Cardiac muscle cell (in vitro differentiated cells and primary cell): Measurements from ENCODE around the gene FBH1. TPM values are rescaled to one million over a fixed set of nuclear protein-coding genes. Genes with fewer than 3 reads are reported as not detected.

Source experiments
- DNase-seq, 2 donors: peaks; one replicate each; pipeline versions ENCODE4 v3.0.0 to v3.0.0-alpha.2; 2010 to 2017; ENCODE audit warnings: low read depth in 1 of 2, low spot score in 1 of 2
- H3K27ac ChIP-seq: fragments of 200-600 bp; sonication (generic); 2 replicates; pipeline ENCODE4 v1.5.1; 2016
- H3K27me3 ChIP-seq: fragments of 200-600 bp; sonication (generic); 2 replicates; pipeline ENCODE4 v1.6.0; 2016; ENCODE audit warnings: control low read depth
- H3K36me3 ChIP-seq: fragments of 200-600 bp; sonication (generic); 2 replicates; pipeline ENCODE4 v1.5.1; 2016; ENCODE audit warnings: control low read depth
- H3K4me1 ChIP-seq: fragments of 200-600 bp; sonication (generic); 2 replicates; pipeline ENCODE4 v1.8.1; 2017; ENCODE audit warnings: low read depth, mild to moderate bottlenecking, mixed run types
- H3K4me3 ChIP-seq: fragments of 200-600 bp; sonication (generic); 2 replicates; pipeline ENCODE4 v1.5.1; 2016; ENCODE audit warnings: mild to moderate bottlenecking
- H3K9me3 ChIP-seq: fragments of 200-600 bp; sonication (generic); 2 replicates; pipeline ENCODE4 v1.5.1; 2017; ENCODE audit warnings: low read depth, mild to moderate bottlenecking, control low read depth
- CTCF ChIP-seq: IDR thresholded peaks from 2 replicates; pipeline ENCODE4 v1.5.1; 2012; ENCODE audit warnings: low read depth, mild to moderate bottlenecking, low read length
- polyA plus RNA-seq: library from polyadenylated mRNA; unstranded; fragments of >200 nt; fragmentation: Nextera tagmentation; extraction: Ambion mirVana; gene quantifications from 2 replicates; pipeline ENCODE4 v1.2.1, GENCODE V29; 2016
- total RNA-seq: library from RNA; depleted of rRNA; stranded (reverse); fragments of >200 nt; gene quantifications from 2 replicates; pipeline ENCODE4 v1.2.3, GENCODE V29; 2016

FBH1 gene
- total and polyA plus RNA-seq, 2 experiments from 2014 or later, result 185 to 196 TPM

- no peak overlapping the region for H3K27ac ChIP-seq
- no peaks in the 10 kb centered on the region for H3K9me3 ChIP-seq
- no peak for DNase-seq
- H3K27me3 ChIP-seq, result peaks cover 63% of the 10 kb centered on the region
- TF ChIP-seq CTCF, result no peak
- H3K4me1 ChIP-seq, result no peaks in the 10 kb centered on the region
- H3K4me3 ChIP-seq, result no peak overlapping the region
- H3K36me3 ChIP-seq, result no peaks in the 10 kb centered on the region
These were observed 91.5 kb downstream of the FBH1 start for GRCh38 chr10:5981529-5981928.

GRCh38 chr10:5983774-5984173 lies 93.7 kb downstream of the FBH1 start:
- peaks cover 40% of the 10 kb centered on the region for H3K27me3 ChIP-seq
- H3K36me3 ChIP-seq, result no peaks in the 10 kb centered on the region
- DNase-seq, result no peak
- H3K27ac ChIP-seq, result no peak overlapping the region
- no peak for TF ChIP-seq CTCF
- H3K4me3 ChIP-seq, result no peak overlapping the region
- no peaks in the 10 kb centered on the region for H3K4me1 ChIP-seq
- no peaks in the 10 kb centered on the region for H3K9me3 ChIP-seq

GRCh38 chr10:5985029-5985428 lies 95.0 kb downstream of the FBH1 start:
- TF ChIP-seq CTCF, result no peak
- Histone ChIP-seq H3K9me3 (no peaks in the 10 kb centered on the region), H3K27me3 (peaks cover 29% of the 10 kb centered on the region), H3K4me1 (no peaks in the 10 kb centered on the region), H3K4me3 (no peak overlapping the region), H3K36me3 (no peaks in the 10 kb centered on the region), H3K27ac (no peak overlapping the region)
- DNase-seq, result no peak

Other genes with a start within 250 kb of the FBH1 start
- 18.3 and 20.6 TPM in 2 replicates for gene ASB13, start 223.6 kb upstream of the FBH1 start, total RNA-seq
- gene ASB13, start 223.6 kb upstream of the FBH1 start, polyA plus RNA-seq, result 14.4 and 30.4 TPM in 2 replicates
- gene TASOR2, start 205.4 kb upstream of the FBH1 start, total RNA-seq, result 37.8 TPM in 2 replicates
- gene TASOR2, start 205.4 kb upstream of the FBH1 start, polyA plus RNA-seq, result 17.8 and 23.5 TPM in 2 replicates
- 218 and 234 TPM in 2 replicates for gene GDI2, start 76.8 kb upstream of the FBH1 start, total RNA-seq
- gene GDI2, start 76.8 kb upstream of the FBH1 start, polyA plus RNA-seq, result 182 and 230 TPM in 2 replicates
- 22.4 and 32.3 TPM in 2 replicates for gene ANKRD16, start 350 bp upstream of the FBH1 start, total RNA-seq
- 29.0 and 33.8 TPM in 2 replicates for gene ANKRD16, start 350 bp upstream of the FBH1 start, polyA plus RNA-seq
- 0.21 and 0.27 TPM in 2 replicates for gene IL15RA, start 87.3 kb downstream of the FBH1 start, total RNA-seq
- 0.36 and 1.4 TPM in 2 replicates for gene IL15RA, start 87.3 kb downstream of the FBH1 start, polyA plus RNA-seq
- not detected in 2 replicates for gene IL2RA, start 172.1 kb downstream of the FBH1 start, total RNA-seq
- not detected in 2 replicates for gene IL2RA, start 172.1 kb downstream of the FBH1 start, polyA plus RNA-seq
- 39.4 and 86.2 TPM in 2 replicates for gene RBM17, start 198.8 kb downstream of the FBH1 start, total RNA-seq
- 125 and 144 TPM in 2 replicates for gene RBM17, start 198.8 kb downstream of the FBH1 start, polyA plus RNA-seq